Measurements from ENCODE around the gene DIPK1C. TPM values are rescaled to one million over a fixed set of nuclear protein-coding genes. Genes with fewer than 3 reads are reported as not detected.
A peak's percentile ranks its signal among the peaks of the same experiment; 100 is the strongest.

The DIPK1C gene
- total RNA-seq, 4 donors from 2014 or later = 0.25 to 5.4 (median 2.9) TPM

DNA sequence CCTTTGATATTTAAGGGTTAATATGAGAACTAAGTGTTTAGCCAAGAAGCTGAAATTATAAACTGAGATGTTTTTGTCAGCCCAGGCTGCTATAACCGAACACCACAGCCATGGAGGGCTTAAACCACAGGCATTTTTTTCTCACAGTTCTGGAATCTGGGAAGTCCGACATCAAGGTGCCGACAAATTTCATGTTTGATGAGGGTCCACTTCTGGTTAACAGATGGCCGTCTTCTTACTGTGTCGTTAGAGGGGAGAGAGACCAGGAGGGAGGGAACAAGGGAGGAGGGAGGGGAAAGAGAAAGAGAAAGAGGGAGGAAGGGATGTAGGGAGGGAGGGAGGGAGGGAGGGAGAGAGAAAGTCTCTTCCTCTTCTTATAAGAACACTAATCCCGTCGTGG, 32.6 kb upstream of the DIPK1C start:
- 35 to 38% methylated on average over 7 of the region's 7 CpGs for WGBS, 2 donors
- TF ChIP-seq, protein P1, sequence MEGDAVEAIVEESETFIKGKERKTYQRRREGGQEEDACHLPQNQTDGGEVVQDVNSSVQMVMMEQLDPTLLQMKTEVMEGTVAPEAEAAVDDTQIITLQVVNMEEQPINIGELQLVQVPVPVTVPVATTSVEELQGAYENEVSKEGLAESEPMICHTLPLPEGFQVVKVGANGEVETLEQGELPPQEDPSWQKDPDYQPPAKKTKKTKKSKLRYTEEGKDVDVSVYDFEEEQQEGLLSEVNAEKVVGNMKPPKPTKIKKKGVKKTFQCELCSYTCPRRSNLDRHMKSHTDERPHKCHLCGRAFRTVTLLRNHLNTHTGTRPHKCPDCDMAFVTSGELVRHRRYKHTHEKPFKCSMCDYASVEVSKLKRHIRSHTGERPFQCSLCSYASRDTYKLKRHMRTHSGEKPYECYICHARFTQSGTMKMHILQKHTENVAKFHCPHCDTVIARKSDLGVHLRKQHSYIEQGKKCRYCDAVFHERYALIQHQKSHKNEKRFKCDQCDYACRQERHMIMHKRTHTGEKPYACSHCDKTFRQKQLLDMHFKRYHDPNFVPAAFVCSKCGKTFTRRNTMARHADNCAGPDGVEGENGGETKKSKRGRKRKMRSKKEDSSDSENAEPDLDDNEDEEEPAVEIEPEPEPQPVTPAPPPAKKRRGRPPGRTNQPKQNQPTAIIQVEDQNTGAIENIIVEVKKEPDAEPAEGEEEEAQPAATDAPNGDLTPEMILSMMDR (IDR thresholded peaks at IDR 0.05) = no peak
- no peak for TF ChIP-seq POLR2A (IDR thresholded peaks at IDR 0.05)
- H3K4me3 ChIP-seq (ENCODE audit: low read depth, poor library complexity, severe bottlenecking) = no peak overlapping the region
- intact Hi-C loops (cut with DNase I; ENCODE audit: low total_unique reads) = loop anchor here (5.0 kb wide), 1 partner anchor 137 kb away; no protein-coding TSS in a partner anchor
- no peak for DNase-seq (ENCODE audit: low spot score in 2 of 2)

DNA sequence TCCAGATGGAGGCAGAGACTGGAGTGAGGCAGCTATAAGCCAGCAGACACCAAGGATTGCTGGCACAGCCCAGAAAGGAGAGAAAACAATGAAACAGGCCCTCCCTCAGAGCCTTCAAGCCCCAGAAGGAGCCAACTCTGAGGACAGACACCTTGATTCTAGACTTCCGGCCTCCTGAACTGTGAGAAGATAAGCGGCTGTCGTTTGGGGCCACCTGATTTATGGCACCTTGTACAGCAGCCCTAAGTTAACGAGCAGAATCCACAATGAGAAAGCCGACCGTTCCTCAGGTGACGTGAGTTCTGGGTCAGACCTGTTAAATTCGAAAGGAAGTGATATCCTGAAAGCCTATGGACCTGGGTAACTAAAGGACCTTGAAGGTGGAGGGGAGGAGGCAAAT, 31.8 kb upstream of the DIPK1C start:
- DNase-seq (ENCODE audit: low spot score in 2 of 2) = peak in 1 of 2 donors; percentile 75
- no peak overlapping the region for H3K4me3 ChIP-seq (ENCODE audit: low read depth, poor library complexity, severe bottlenecking)
- 92 to 97% methylated on average over 8 of the region's 8 CpGs for WGBS, 2 donors
- intact Hi-C loops (cut with DNase I; ENCODE audit: low total_unique reads) = loop anchor here (5.0 kb wide), 1 partner anchor 137 kb away; no protein-coding TSS in a partner anchor
- TF ChIP-seq POLR2A (IDR thresholded peaks at IDR 0.05) = no peak
- TF ChIP-seq, protein P1 (IDR thresholded peaks at IDR 0.05) = no peak

DNA sequence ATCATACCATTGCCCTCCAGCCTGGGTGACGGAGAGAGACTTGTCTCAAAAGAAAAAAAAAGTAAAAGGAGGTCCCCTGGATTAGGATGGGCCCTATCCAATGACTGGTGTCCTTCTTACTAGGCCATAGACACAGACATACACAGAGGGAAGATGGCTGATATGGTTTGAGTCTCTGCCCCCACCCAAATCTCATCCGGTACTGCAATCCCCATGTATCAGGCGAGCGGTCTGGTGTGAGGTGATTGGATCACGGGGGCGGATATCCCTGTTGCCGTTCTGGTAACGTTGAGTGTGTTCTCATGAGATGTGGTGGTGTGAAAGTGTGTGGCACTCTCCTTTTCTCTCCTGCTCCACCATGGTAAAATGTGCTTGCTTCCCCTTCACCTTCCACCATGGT, 31.2 kb upstream of the DIPK1C start:
- TF ChIP-seq, protein P1 (IDR thresholded peaks at IDR 0.05) = no peak
- TF ChIP-seq POLR2A (IDR thresholded peaks at IDR 0.05) = no peak
- no peak overlapping the region for H3K4me3 ChIP-seq (ENCODE audit: low read depth, poor library complexity, severe bottlenecking)
- peak in 1 of 2 donors; percentile 52 for DNase-seq (ENCODE audit: low spot score in 2 of 2)
- intact Hi-C loops (cut with DNase I; ENCODE audit: low total_unique reads) = loop anchor here (5.0 kb wide), 1 partner anchor 136 kb away; no protein-coding TSS in a partner anchor
- 92 to 97% methylated on average over 8 of the region's 8 CpGs for WGBS, 2 donors

DNA sequence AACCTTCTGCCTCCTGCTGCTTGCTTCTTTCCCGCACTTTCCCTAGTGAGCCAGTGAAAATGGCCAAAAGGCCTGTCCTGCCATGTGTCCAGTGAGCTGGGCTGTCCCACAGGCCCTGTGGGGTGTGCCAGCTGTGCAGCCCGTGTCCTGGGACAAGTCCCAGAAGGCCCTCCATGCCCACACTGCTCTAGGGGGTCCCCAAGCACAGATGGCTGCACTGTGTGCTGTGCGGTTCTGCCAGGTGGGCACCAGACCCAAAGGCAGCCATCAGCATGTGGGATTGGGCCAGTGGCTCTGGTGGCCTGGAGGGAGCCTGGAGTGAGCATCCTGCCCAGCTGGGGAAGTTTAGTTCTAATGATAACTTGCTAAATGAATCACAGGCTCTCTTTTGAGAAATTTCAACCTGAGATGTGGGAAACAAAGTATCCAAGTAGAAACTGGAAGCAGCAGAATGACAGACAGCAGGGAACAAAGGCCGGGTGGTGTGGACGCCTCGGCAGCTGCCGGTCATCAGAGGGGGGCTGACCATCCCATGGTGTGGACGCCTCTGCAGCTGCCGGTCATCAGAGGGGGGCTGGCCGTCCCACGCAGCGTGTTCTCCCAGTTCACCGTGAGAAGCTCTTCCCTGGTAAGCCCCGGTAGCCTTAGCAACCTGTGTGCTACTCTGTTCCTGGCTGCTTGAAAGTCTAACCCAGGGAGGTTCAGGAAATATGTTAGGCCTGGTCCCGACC, 29.2 kb upstream of the DIPK1C start:
- no peak for DNase-seq (ENCODE audit: low spot score in 2 of 2)
- no peak overlapping the region for H3K4me3 ChIP-seq (ENCODE audit: low read depth, poor library complexity, severe bottlenecking)
- intact Hi-C loops (cut with DNase I; ENCODE audit: low total_unique reads) = loop anchor here (5.0 kb wide), 1 partner anchor 134 kb away; no protein-coding TSS in a partner anchor
- no peak for TF ChIP-seq POLR2A (IDR thresholded peaks at IDR 0.05)
- TF ChIP-seq, protein P1 (IDR thresholded peaks at IDR 0.05) = no peak
- 89% methylated on average over 14 to 15 of the region's 15 CpGs for WGBS, 2 donors

DNA sequence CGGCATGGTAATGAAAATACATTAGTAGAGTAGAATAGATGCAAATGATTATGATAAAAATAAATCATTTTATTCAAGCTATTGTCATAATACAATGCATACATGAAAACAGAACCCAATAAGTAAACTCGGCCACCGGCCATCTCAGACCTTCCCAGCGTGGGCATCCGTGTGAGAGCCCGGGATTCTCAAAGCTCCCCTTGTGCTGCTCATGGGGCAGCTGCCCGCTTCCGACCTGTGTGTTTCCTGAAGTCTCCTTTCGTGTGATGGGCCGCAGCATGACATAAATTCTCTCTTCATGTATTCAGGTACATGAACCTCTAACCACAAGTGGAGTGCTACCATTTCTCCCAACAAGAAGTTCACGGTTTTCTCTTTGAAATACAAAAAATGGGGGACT, 25.6 kb upstream of the DIPK1C start:
- H3K4me3 ChIP-seq (ENCODE audit: low read depth, poor library complexity, severe bottlenecking) = no peak overlapping the region
- 91 to 94% methylated on average over 11 of the region's 11 CpGs for WGBS, 2 donors
- TF ChIP-seq, protein P1 (IDR thresholded peaks at IDR 0.05) = no peak
- TF ChIP-seq POLR2A (IDR thresholded peaks at IDR 0.05) = no peak
- DNase-seq (ENCODE audit: low spot score in 2 of 2) = no peak
- intact Hi-C loops (cut with DNase I; ENCODE audit: low total_unique reads) = no loop called here
